ENCODE measurements around the gene CST9. TPM values are rescaled to one million over a fixed set of nuclear protein-coding genes. Genes with fewer than 3 reads are reported as not detected.
A peak's percentile ranks its signal among the peaks of the same experiment; 100 is the strongest.

CST9 gene
- total RNA-seq, 2 donors from 2014 or later = not detected

- DNase-seq (ENCODE audit: low spot score) = no peak
- H3K4me1 ChIP-seq (ENCODE audit: control insufficient read depth in 1 of 2, low read depth in 2 of 2) = peaks cover 12 to 21% of the 10 kb centered on the region in 2 donors
- no peaks in the 10 kb centered on the region for H3K9me3 ChIP-seq
- TF ChIP-seq CTCF (IDR thresholded peaks at IDR 0.05) = no peak
- H3K27me3 ChIP-seq (replicated peaks; ENCODE audit: insufficient read depth) = no peaks in the 10 kb centered on the region
- ATAC-seq (ENCODE audit: insufficient number of reproducible peaks, low FRiP score, low read depth) = no peak
- H3K27ac ChIP-seq = peak overlapping the region; percentile 19 to 24
- no peaks in the 10 kb centered on the region for H3K36me3 ChIP-seq
- no peak overlapping the region for H3K4me3 ChIP-seq
Measured at GRCh38 chr20:23614163-23614562, 8.4 kb upstream of the CST9 start.

GRCh38 chr20:23613676-23614075 is 8.0 kb upstream of the CST9 start:
- no peak for DNase-seq (ENCODE audit: low spot score)
- no peak for ATAC-seq (ENCODE audit: insufficient number of reproducible peaks, low FRiP score, low read depth)
- H3K9me3 ChIP-seq = no peaks in the 10 kb centered on the region
- peaks cover 12 to 21% of the 10 kb centered on the region in 2 donors for H3K4me1 ChIP-seq (ENCODE audit: control insufficient read depth in 1 of 2, low read depth in 2 of 2)
- peak overlapping the region; percentile 19 to 24 for H3K27ac ChIP-seq
- H3K36me3 ChIP-seq = no peaks in the 10 kb centered on the region
- no peak for TF ChIP-seq CTCF (IDR thresholded peaks at IDR 0.05)
- H3K4me3 ChIP-seq = no peak overlapping the region
- H3K27me3 ChIP-seq (replicated peaks; ENCODE audit: insufficient read depth) = no peaks in the 10 kb centered on the region

GRCh38 chr20:23612396-23612795 is 6.7 kb upstream of the CST9 start:
- Histone ChIP-seq H3K9me3 (no peaks in the 10 kb centered on the region), H3K36me3 (no peaks in the 10 kb centered on the region), H3K4me1 (ENCODE audit: control insufficient read depth in 1 of 2, low read depth in 2 of 2) (peaks cover 12 to 21% of the 10 kb centered on the region in 2 donors), H3K27me3 (replicated peaks; ENCODE audit: insufficient read depth) (no peaks in the 10 kb centered on the region), H3K4me3 (no peak overlapping the region), H3K27ac (peak overlapping the region; percentile 5 to 49)
- ATAC-seq (ENCODE audit: insufficient number of reproducible peaks, low FRiP score, low read depth) (no peak), DNase-seq (ENCODE audit: low spot score) (no peak)
- TF ChIP-seq CTCF (IDR thresholded peaks at IDR 0.05) = no peak

- ATAC-seq (ENCODE audit: insufficient number of reproducible peaks, low FRiP score, low read depth) (no peak), DNase-seq (ENCODE audit: low spot score) (no peak)
- H3K36me3 ChIP-seq = no peaks in the 10 kb centered on the region
- H3K27me3 ChIP-seq (replicated peaks; ENCODE audit: insufficient read depth) = no peaks in the 10 kb centered on the region
- peaks cover 12 to 32% of the 10 kb centered on the region in 2 donors for H3K4me1 ChIP-seq (ENCODE audit: control insufficient read depth in 1 of 2, low read depth in 2 of 2)
- no peak overlapping the region for H3K27ac ChIP-seq
- no peak overlapping the region for H3K4me3 ChIP-seq
- TF ChIP-seq CTCF (IDR thresholded peaks at IDR 0.05) = no peak
- no peaks in the 10 kb centered on the region for H3K9me3 ChIP-seq
Measured at GRCh38 chr20:23609486-23610109, 3.9 kb upstream of the CST9 start.

GRCh38 chr20:23608251-23608846 is 2.6 kb upstream of the CST9 start:
- Histone ChIP-seq H3K4me3 (no peak overlapping the region), H3K4me1 (ENCODE audit: control insufficient read depth in 1 of 2, low read depth in 2 of 2) (peaks cover 6 to 20% of the 10 kb centered on the region in 2 donors), H3K36me3 (no peaks in the 10 kb centered on the region), H3K27ac (no peak overlapping the region), H3K27me3 (replicated peaks; ENCODE audit: insufficient read depth) (no peaks in the 10 kb centered on the region), H3K9me3 (no peaks in the 10 kb centered on the region)
- no peak for ATAC-seq (ENCODE audit: insufficient number of reproducible peaks, low FRiP score, low read depth)
- DNase-seq (ENCODE audit: low spot score) = no peak
- TF ChIP-seq CTCF (IDR thresholded peaks at IDR 0.05) = no peak
